HPDE6-E6E7 (cell line): ENCODE data around the gene DCTN2.
"Not testable (repeated sequence)": the region's sequence is repeated elsewhere in the genome, so short reads cannot be mapped to it uniquely, and the experiment has no call there.

ENCODE experiments used
- DNase-seq: peaks from one replicate; pipeline ENCODE4 v3.0.0; 2011; ENCODE audit warnings: missing footprints; ENCODE audit errors: extremely low spot score

Gene DCTN2

GRCh38 chr12:57577981-57578758, 31.2 kb upstream of the DCTN2 start:
- no peak for DNase-seq

- no peak for DNase-seq
These were observed 29.7 kb upstream of the DCTN2 start for GRCh38 chr12:57576613-57577160.

GRCh38 chr12:57575771-57576612, 29.0 kb upstream of the DCTN2 start:
- no peak for DNase-seq

- no peak for DNase-seq
These were observed 27.8 kb upstream of the DCTN2 start for GRCh38 chr12:57574795-57575194.

- DNase-seq: no peak
These were observed 25.2 kb upstream of the DCTN2 start for GRCh38 chr12:57571926-57572762.

GRCh38 chr12:57570438-57570837, 23.4 kb upstream of the DCTN2 start:
- not testable (repeated sequence) for DNase-seq

- DNase-seq: no peak
These were observed 22.9 kb upstream of the DCTN2 start for GRCh38 chr12:57569858-57570257.

GRCh38 chr12:57568838-57569237, 21.8 kb upstream of the DCTN2 start:
- DNase-seq: no peak

- DNase-seq: no peak
These were observed 17.3 kb upstream of the DCTN2 start for GRCh38 chr12:57564178-57564740.

- DNase-seq: no peak
These were observed 16.4 kb upstream of the DCTN2 start for GRCh38 chr12:57563358-57563757.

- not testable (repeated sequence) for DNase-seq
These were observed 14.1 kb upstream of the DCTN2 start for GRCh38 chr12:57561117-57561516.

- DNase-seq: no peak
These were observed 13.5 kb upstream of the DCTN2 start for GRCh38 chr12:57560516-57560915.

GRCh38 chr12:57558864-57559263, 11.9 kb upstream of the DCTN2 start:
- no peak for DNase-seq

- DNase-seq: no peak
These were observed 7.9 kb upstream of the DCTN2 start for GRCh38 chr12:57554897-57555296.

- no peak for DNase-seq
These were observed 7.5 kb upstream of the DCTN2 start for GRCh38 chr12:57554453-57554852.

GRCh38 chr12:57553343-57554202, 6.6 kb upstream of the DCTN2 start:
- no peak for DNase-seq

- DNase-seq: no peak
These were observed 5.9 kb upstream of the DCTN2 start for GRCh38 chr12:57552835-57553313.

GRCh38 chr12:57552306-57552651, 5.3 kb upstream of the DCTN2 start:
- DNase-seq: no peak

- no peak for DNase-seq
These were observed 4.8 kb upstream of the DCTN2 start for GRCh38 chr12:57551637-57552305.
